Natural killer cell treated with Interleukin-12 subunit alpha and Interleukin-12 subunit beta and Interleukin-15 and Interleukin-18, amount 100 ng/mL, for 72 hours (primary cell): ENCODE data around the gene HIGD1C. TPM values are rescaled to one million over a fixed set of nuclear protein-coding genes. Genes with fewer than 3 reads are reported as not detected.
"Not testable (repeated sequence)": the region's sequence is repeated elsewhere in the genome, so short reads cannot be mapped to it uniquely, and the experiment has no call there.

Source experiments
- ATAC-seq, 2 donors: fragments of 150-1000 bp; cut with Tn5 transposase in 1 of 2; sonication (Bioruptor Pico), chemical (Tn5 transposase) in 1 of 2; 2 replicates each; pipeline ENCODE4 v1.10.0; 2021
- DNase-seq: peaks from one replicate; pipeline ENCODE4 v3.0.0; 2022; ENCODE audit warnings: low spot score
- H3K27ac Mint-ChIP-seq, 2 donors: 1 replicate in 1 of 2; 2 replicates in 1 of 2; pipeline ENCODE4 v1.8.0; 2022; ENCODE audit warnings: mixed read lengths in 2 of 2, mild to moderate bottlenecking in 1 of 2, moderate library complexity in 1 of 2
- H3K27me3 Mint-ChIP-seq, 2 donors: 1 replicate in 1 of 2; 2 replicates in 1 of 2; pipeline ENCODE4 v1.8.0; 2022; ENCODE audit warnings: mixed read lengths in 2 of 2
- H3K36me3 Mint-ChIP-seq: one replicate; pipeline ENCODE4 v1.8.0; 2022; ENCODE audit warnings: mixed read lengths
- H3K4me1 Mint-ChIP-seq, 2 donors: 1 replicate in 1 of 2; 2 replicates in 1 of 2; pipeline ENCODE4 v1.8.0; 2022; ENCODE audit warnings: low read depth in 2 of 2, mixed read lengths in 2 of 2, mild to moderate bottlenecking in 1 of 2
- H3K4me3 Mint-ChIP-seq: one replicate; pipeline ENCODE4 v1.8.0; 2022; ENCODE audit warnings: mixed read lengths
- H3K9me3 Mint-ChIP-seq: 2 replicates; pipeline ENCODE4 v1.8.0; 2022; ENCODE audit warnings: mixed read lengths
- total RNA-seq, 2 donors: library from RNA; stranded (reverse); gene quantifications; one replicate each; pipeline ENCODE4 v1.2.3, GENCODE V29; 2022

HIGD1C gene
- total RNA-seq, 2 donors from 2014 or later, result not detected

DNA sequence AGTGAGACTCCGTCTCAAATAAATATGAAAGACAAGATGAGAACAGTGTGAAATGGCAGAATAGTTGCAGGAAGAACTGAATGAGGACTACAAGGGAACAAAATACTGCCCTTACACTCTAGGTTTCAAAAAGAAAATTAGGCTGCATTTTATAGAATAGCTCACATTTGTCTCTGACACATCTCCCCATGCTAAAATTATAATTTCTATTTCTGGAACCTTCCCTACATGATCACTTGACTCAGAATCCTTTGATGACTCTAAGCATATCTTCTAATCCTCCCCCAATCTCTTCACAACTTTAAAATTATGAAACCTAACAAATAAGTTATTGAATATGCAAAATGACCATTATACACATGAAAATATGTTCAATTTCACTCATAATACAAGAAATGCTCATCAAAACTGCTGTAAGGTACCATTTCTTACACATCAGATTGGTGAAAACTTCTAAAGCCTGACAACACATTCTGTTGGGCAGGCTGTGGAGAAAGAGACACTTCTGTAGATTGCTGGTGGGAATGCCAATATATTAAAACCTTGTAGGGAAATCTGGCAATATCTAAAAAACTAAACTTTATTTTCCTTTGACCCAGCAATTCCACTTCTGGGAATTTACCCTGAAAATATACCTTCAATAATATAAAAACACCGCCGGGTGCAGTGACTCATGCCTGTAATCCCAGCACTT lies 4.3 kb upstream of the HIGD1C start:
- no peaks in the 10 kb centered on the region for H3K4me1 Mint-ChIP-seq
- ATAC-seq (no peak), DNase-seq (no peak)
- H3K4me3 Mint-ChIP-seq, result no peak overlapping the region
- peaks cover 4% of the 10 kb centered on the region for H3K36me3 Mint-ChIP-seq
- no peaks in the 10 kb centered on the region for H3K9me3 Mint-ChIP-seq
- H3K27me3 Mint-ChIP-seq, result no peaks in the 10 kb centered on the region
- H3K27ac Mint-ChIP-seq, result no peak overlapping the region

DNA sequence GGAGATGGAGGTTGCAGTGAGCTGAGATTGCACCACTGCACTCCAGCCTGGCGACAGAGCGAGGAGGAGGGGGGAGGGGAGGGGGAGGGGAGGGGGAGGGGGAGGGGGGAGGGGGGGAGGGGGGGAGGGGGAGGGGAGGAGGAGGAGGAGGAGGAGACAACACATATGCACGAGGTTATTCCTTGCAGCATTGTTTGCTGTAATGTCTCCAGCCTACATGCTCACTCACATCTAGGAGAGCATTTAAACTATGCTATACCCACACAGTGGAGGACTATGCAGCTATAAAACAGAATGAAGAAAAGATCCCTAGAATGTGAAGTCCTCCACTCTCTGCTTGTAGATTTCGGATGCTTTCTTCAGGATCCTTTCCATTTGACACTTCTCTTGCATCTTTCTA lies 3.5 kb upstream of the HIGD1C start:
- Mint-ChIP-seq H3K9me3 (no peaks in the 10 kb centered on the region), H3K27ac (no peak overlapping the region), H3K36me3 (peaks cover 1% of the 10 kb centered on the region), H3K4me1 (no peaks in the 10 kb centered on the region), H3K27me3 (no peaks in the 10 kb centered on the region), H3K4me3 (no peak overlapping the region)
- no peak for DNase-seq
- no peak for ATAC-seq

DNA sequence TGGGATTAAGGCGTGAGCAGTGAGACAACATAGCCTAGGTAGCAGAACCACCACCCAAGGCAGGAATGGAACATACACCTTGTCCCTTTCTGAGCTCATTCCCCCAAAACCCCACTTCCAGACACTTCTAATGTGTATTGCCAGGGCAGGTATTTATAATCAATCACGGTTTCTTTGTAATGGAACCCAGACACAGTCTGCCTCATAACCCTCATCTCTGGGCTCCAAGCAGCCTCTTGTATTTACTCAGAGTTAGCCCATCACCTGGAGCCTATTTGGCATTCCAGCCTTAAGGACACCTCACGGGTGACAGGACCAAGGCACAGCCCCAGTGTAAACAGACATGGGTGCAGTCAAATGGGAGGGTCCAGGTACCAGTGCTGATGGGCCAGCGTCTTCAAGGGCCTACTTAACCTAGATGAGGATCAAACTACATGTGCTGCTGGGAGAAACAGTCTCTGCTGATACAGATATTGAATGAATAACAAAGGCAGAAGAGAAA lies 2.5 kb upstream of the HIGD1C start:
- Mint-ChIP-seq H3K36me3 (no peaks in the 10 kb centered on the region), H3K4me3 (no peak overlapping the region), H3K9me3 (no peaks in the 10 kb centered on the region), H3K27me3 (no peaks in the 10 kb centered on the region), H3K4me1 (no peaks in the 10 kb centered on the region), H3K27ac (no peak overlapping the region)
- no peak for ATAC-seq
- DNase-seq, result no peak

DNA sequence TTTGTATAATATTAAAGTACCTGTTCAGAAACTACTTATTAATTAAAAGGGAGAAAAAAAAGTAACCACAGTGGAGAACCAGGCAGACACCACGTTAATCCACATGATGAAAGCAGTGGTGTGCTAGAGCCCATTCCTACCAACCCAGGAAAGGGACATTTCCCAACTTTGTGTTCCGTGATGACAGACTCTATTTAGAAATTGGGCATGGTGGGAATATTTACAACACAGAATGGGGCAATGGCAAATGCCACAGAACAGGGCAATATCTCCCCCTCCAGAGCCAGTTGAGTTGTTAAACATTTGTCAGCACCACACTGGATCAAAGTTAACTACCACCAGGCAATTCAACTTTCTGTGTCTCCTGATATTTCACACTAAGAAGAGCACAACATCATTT lies 1.2 kb upstream of the HIGD1C start:
- DNase-seq (no peak), ATAC-seq (no peak)
- Mint-ChIP-seq H3K4me3 (no peak overlapping the region), H3K4me1 (no peaks in the 10 kb centered on the region), H3K9me3 (no peaks in the 10 kb centered on the region), H3K36me3 (no peaks in the 10 kb centered on the region), H3K27me3 (no peaks in the 10 kb centered on the region), H3K27ac (no peak overlapping the region)

DNA sequence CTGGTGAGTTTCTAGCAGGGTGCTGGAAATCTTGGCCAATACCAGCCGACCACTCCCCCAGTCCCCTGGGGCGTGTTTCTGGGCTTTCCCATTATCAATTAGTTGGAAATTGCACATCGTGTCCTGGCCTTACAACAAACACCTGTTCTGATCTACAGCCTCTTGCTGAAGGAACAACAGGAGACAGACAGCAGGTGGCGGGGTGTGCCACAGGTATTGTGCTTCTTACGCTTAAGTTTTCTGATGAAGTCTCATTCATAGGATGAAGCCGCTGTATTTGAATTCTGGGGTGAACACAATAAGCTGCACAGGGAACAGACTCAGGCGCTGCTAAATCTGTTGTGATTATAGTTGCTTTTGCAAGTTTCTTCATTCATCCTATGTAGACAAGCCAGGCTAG lies 703 bp downstream of the HIGD1C start:
- H3K27me3 Mint-ChIP-seq, result no peaks in the 10 kb centered on the region
- no peaks in the 10 kb centered on the region for H3K4me1 Mint-ChIP-seq

DNA sequence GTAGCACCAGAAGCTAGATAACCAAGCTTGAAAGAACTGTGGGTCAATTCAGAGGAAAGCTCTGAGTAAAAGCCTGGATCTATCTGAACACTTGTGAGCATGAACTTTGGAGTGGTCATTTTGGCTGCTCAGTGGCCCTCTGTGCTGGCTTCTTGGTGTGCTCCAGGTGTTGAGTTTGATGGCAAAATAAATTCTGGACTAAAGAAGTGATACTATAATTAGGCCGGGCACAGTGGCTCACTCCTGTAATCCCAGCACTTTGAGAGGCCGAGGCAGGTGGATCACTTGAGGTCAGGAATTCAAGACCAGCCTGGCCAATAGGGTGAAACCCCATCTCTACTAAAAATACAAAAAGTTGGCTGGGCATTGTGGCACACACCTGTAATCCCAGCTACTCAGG lies 2.4 kb downstream of the HIGD1C start:
- DNase-seq, H3K27me3 Mint-ChIP-seq, ATAC-seq, H3K9me3 Mint-ChIP-seq, H3K27ac Mint-ChIP-seq, H3K36me3 Mint-ChIP-seq, H3K4me1 Mint-ChIP-seq, H3K4me3 Mint-ChIP-seq: not testable (repeated sequence)

More for the DNA sequence above, 703 bp downstream of the HIGD1C start:
- ATAC-seq (no peak), DNase-seq (no peak)
- H3K9me3 Mint-ChIP-seq, result no peaks in the 10 kb centered on the region
- H3K4me3 Mint-ChIP-seq, result no peak overlapping the region
- no peak overlapping the region for H3K27ac Mint-ChIP-seq
- no peaks in the 10 kb centered on the region for H3K36me3 Mint-ChIP-seq

DNA sequence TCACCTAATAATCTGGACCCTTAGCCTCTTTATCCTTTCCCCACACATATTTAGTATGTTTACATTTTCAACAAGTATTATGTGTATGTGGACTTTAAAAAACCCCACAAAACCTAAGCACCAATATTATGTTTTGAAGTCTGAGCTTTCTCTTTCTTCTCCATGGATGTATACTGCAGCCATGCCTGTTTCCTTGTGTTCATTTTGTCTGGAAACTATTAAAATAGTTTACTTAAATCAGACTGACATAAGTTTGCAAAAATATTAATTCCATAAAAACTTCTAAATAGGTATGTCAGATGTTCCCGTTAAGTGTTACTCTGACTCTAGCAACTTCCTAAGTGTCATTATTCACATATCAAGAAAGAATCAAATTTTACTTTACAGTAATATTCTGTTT lies 2.9 kb downstream of the HIGD1C start:
- H3K36me3 Mint-ChIP-seq, result no peaks in the 10 kb centered on the region
- H3K27ac Mint-ChIP-seq, result no peak overlapping the region
- peaks cover 3 to 4% of the 10 kb centered on the region in 2 donors for H3K4me1 Mint-ChIP-seq
- ATAC-seq, result no peak
- H3K27me3 Mint-ChIP-seq, result no peaks in the 10 kb centered on the region
- DNase-seq, result no peak
- no peaks in the 10 kb centered on the region for H3K9me3 Mint-ChIP-seq
- no peak overlapping the region for H3K4me3 Mint-ChIP-seq

DNA sequence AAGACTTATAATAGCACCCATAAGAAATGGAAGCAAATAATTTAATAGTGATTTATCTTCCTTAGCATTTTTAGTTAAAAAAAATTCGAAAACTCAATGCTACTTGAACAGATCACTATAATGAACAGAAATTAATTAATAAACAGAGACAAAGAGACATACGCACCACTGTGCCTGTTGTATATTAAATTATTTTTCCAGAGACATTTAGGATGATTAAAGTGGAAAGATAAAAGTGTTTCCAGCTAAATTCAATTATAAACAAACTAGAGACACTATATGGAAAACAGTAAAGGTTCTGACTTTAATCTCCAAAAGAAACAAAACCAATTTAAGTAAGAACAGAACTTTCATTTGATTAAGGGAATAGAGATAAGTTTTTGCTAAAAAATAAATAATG lies 3.4 kb downstream of the HIGD1C start:
- H3K4me1 Mint-ChIP-seq, result peaks cover 7% of the 10 kb centered on the region in 2 donors
- H3K36me3 Mint-ChIP-seq, result no peaks in the 10 kb centered on the region
- ATAC-seq (no peak), DNase-seq (no peak)
- no peaks in the 10 kb centered on the region for H3K27me3 Mint-ChIP-seq
- no peak overlapping the region for H3K4me3 Mint-ChIP-seq
- H3K27ac Mint-ChIP-seq, result no peak overlapping the region
- H3K9me3 Mint-ChIP-seq, result no peaks in the 10 kb centered on the region

DNA sequence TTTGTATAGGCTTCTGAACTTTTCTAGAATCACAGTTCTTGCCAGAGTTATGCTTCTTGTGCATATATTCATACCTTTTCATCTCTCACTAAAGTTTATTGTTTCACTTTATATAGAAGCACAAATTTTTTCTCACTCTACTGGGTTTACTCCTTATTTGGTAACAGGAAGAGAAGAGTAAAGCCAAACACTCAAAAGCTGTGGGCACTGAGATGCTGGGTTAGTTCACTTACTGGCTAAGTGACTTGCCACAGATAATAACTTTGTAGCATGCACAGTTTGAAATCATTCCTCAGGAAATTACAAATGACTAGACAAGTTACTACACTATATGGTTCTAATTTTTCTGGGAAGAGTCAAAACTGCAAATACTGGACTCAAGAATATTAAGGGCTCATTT lies 7.8 kb downstream of the HIGD1C start:
- Mint-ChIP-seq H3K4me1 (peaks cover 8 to 10% of the 10 kb centered on the region in 2 donors), H3K36me3 (no peaks in the 10 kb centered on the region), H3K27me3 (no peaks in the 10 kb centered on the region), H3K9me3 (no peaks in the 10 kb centered on the region), H3K27ac (no peak overlapping the region), H3K4me3 (no peak overlapping the region)
- ATAC-seq (peak in 1 of 2 donors; percentile 57), DNase-seq (no peak)

DNA sequence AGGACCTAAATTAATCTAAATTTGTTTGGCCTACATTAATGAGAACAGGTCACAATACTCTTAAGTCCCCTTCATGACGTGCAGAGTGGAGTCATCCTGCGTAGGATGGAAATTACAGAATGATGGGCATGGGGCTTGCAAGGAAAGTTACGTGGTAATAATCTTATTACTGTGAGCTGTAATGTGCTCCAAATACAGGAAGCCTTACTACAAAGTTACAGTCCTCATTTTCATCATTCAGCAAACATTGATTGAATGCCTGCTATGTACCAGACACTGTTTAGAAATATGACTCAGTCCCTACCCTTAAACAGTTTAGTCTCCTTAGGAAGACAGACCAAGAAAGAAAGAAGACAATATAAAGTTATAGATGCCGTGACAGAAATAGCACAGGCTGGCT lies 9.4 kb downstream of the HIGD1C start:
- Mint-ChIP-seq H3K4me3 (no peak overlapping the region), H3K27ac (no peak overlapping the region), H3K4me1 (peaks cover 8 to 10% of the 10 kb centered on the region in 2 donors), H3K27me3 (no peaks in the 10 kb centered on the region), H3K36me3 (no peaks in the 10 kb centered on the region), H3K9me3 (no peaks in the 10 kb centered on the region)
- DNase-seq, result no peak
- no peak for ATAC-seq

DNA sequence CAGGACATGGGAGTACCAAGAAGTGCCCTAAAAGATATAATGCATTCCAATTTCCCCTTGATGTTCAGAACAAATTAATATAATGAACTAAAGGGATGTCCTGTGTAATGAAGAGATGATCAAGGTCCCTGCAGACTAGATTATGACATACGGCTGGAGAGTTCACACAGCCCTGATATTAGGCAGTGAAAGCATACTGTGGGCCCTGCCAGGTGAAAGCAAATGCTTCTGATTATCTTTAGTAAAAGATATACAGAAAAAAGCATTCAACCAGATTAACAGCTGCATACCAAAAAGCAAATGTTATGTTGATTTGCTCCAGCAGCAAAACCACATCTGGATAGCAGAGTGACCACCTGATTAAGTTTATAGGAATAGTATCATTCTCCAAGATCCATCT lies 12.1 kb downstream of the HIGD1C start:
- H3K27ac Mint-ChIP-seq, result no peak overlapping the region
- DNase-seq, result no peak
- no peak for ATAC-seq
- H3K4me3 Mint-ChIP-seq, result no peak overlapping the region
- H3K27me3 Mint-ChIP-seq, result no peaks in the 10 kb centered on the region
- no peaks in the 10 kb centered on the region for H3K9me3 Mint-ChIP-seq
- H3K4me1 Mint-ChIP-seq, result peaks cover 8 to 10% of the 10 kb centered on the region in 2 donors
- no peaks in the 10 kb centered on the region for H3K36me3 Mint-ChIP-seq

DNA sequence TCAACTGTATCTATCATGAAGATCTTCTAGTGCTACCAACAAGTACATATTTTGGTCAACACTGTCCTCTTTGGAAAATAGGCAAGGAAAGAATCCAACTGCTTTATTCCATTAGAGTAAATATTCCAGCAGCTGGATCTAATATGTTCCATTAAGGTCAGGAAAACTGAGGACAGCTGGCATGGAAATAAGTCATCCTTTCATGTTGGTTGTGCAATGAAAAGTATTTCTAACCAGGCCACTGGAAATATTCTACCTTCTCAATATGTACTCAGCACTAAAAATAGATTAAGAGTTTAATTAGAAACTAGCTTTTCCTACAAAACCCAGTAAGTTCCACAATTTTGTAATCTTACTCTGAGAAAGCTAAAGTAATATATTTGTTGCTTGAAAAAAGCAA lies 19.6 kb downstream of the HIGD1C start:
- no peaks in the 10 kb centered on the region for H3K9me3 Mint-ChIP-seq
- no peaks in the 10 kb centered on the region for H3K4me1 Mint-ChIP-seq
- ATAC-seq, result no peak
- no peaks in the 10 kb centered on the region for H3K27me3 Mint-ChIP-seq
- no peak overlapping the region for H3K4me3 Mint-ChIP-seq
- no peak for DNase-seq
- no peak overlapping the region for H3K27ac Mint-ChIP-seq
- H3K36me3 Mint-ChIP-seq, result peaks cover 6% of the 10 kb centered on the region

DNA sequence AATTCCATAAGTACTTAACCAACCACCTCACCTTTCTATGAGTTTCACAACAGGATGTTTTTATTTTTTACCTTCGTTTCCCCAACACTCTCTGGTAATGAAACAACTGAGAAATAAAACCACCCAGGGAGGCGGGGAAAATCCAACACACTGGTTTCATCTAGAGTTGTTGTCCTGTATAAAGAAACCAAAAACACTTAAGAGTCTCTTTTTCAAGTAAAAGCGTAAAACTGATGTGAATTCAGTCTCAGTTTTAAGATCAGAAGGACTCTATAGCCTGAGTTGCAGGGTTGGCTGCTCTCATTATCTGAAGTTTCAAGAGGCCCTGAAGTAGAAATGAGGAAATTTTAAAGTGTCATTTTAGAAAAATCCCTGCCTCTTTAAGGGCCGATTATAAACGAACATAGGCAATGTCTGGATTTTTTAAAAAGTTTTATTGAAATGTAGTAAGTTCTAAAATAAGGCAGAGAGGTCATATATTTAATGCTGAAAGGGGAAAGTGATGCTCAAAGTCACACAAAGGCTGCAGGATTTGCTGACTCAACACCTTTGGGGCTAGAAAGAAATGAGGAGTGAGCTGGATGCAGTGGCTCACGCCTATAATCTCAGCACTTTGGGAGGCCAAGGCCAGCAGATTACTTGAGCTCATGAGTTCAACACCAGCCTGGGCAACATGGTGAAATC lies 27.2 kb downstream of the HIGD1C start:
- Mint-ChIP-seq H3K4me1 (peaks cover 0 to 9% of the 10 kb centered on the region in 2 donors), H3K9me3 (no peaks in the 10 kb centered on the region), H3K27me3 (no peaks in the 10 kb centered on the region), H3K36me3 (peaks cover 6% of the 10 kb centered on the region), H3K27ac (peak overlapping the region; percentile 62 to 78), H3K4me3 (peak overlapping the region; percentile 44)
- DNase-seq (no peak), ATAC-seq (no peak)

DNA sequence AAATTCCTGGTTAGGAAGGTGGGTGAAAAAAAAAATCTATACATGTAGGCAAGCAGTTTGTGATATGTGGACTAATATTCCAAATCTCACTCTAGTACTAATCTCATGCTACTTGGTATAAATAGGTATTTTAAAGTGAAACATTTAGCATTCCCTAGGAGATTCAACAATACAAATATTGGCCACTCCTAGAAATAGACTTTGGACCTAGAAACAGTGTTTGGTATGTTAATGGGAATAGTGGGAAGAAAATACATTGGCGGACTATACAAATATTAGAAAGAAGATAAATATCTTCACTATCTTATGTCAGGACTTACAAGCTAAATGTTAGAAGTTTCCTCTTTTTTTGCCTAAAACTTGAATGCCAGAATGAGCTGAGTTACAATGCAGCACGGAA lies 28.2 kb downstream of the HIGD1C start:
- ATAC-seq (no peak), DNase-seq (no peak)
- H3K9me3 Mint-ChIP-seq, result no peaks in the 10 kb centered on the region
- H3K4me3 Mint-ChIP-seq, result no peak overlapping the region
- H3K27ac Mint-ChIP-seq, result no peak overlapping the region
- H3K4me1 Mint-ChIP-seq, result peaks cover 0 to 9% of the 10 kb centered on the region in 2 donors
- H3K36me3 Mint-ChIP-seq, result peaks cover 6% of the 10 kb centered on the region
- H3K27me3 Mint-ChIP-seq, result no peaks in the 10 kb centered on the region
